ENCODE data around the gene MPP7.

Gene MPP7

GRCh38 chr10:28269842-28270456 is 32.9 kb downstream of the MPP7 start:
- no peak for DNase-seq (ENCODE audit: low read depth, low spot score)

GRCh38 chr10:28266449-28267224 is 36.2 kb downstream of the MPP7 start:
- DNase-seq (ENCODE audit: low read depth, low spot score): no peak

DNA sequence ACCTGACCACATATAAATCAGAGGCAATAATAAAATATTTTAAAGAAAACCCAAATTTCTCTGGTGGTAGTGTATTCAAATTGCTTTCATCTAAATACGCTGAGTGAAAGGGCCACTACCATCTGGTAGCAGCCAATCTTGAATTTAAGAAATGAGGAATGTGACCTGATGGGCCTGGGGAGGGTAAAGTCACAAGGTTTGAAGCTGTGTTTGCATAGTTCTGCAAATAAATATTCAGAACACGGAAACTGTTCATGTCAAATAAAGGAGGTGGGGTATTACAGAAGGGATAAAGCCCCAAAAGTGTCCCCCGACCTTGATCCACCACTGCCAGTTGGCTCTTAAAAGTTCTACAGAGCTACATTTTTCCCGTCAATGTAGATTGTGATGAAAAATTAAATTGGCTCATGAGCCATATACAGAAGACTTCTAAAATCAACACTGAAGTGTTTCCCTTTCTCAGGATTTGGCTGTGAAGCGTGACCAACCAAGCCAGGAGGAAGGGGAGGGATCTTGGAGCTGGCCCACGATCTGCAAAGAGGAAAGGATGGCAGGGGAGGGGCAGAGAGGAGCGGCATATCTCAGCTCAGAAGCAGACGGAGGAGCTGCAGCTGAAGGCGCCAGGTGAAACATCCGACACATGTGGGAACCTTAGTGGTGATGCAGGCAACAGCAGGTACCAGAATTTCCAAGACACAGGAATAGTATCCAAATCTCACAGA is 39.6 kb downstream of the MPP7 start:
- DNase-seq (ENCODE audit: low read depth, low spot score): no peak

DNA sequence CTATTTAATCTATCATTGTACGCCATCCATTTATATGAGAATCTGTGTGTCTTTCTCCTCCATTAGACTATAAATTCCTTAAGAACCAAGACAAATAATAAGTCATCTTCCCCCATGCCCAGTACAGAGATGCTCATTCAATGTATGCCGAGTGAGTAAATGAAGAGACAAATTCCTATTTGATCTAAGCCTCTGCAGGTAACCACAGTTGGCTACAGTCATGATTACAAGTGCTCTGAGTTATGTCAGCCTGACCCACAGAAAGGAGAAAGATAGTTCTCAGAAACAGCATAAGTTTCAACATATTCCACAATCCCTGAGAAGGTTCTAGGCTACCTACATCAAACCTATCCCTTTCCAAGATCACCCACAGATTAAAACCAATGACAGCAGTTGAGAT is 46.1 kb downstream of the MPP7 start:
- no peak for DNase-seq (ENCODE audit: low read depth, low spot score)

- DNase-seq (ENCODE audit: low read depth, low spot score): no peak
These were observed 48.4 kb downstream of the MPP7 start for GRCh38 chr10:28254290-28254985.

- no peak for DNase-seq (ENCODE audit: low read depth, low spot score)
These were observed 49.6 kb downstream of the MPP7 start for GRCh38 chr10:28253169-28253785.
